Measurements from ENCODE around the gene LMNB1. TPM values are rescaled to one million over a fixed set of nuclear protein-coding genes. Genes with fewer than 3 reads are reported as not detected.

LMNB1 gene
- total RNA-seq, 1 donor: 7.2 TPM

- no peak for DNase-seq (ENCODE audit: insufficient read length, low spot score, missing footprints)
- H3K4me2 ChIP-seq (ENCODE audit: insufficient read depth, low read length): no peak overlapping the region
- no peaks in the 10 kb centered on the region for H3K4me1 ChIP-seq (ENCODE audit: insufficient read depth, low read length)
- TF ChIP-seq, protein P1, sequence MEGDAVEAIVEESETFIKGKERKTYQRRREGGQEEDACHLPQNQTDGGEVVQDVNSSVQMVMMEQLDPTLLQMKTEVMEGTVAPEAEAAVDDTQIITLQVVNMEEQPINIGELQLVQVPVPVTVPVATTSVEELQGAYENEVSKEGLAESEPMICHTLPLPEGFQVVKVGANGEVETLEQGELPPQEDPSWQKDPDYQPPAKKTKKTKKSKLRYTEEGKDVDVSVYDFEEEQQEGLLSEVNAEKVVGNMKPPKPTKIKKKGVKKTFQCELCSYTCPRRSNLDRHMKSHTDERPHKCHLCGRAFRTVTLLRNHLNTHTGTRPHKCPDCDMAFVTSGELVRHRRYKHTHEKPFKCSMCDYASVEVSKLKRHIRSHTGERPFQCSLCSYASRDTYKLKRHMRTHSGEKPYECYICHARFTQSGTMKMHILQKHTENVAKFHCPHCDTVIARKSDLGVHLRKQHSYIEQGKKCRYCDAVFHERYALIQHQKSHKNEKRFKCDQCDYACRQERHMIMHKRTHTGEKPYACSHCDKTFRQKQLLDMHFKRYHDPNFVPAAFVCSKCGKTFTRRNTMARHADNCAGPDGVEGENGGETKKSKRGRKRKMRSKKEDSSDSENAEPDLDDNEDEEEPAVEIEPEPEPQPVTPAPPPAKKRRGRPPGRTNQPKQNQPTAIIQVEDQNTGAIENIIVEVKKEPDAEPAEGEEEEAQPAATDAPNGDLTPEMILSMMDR (IDR thresholded peaks at IDR 0.05; ENCODE audit: extremely low read depth, low read depth, low read length): no peak
- no peaks in the 10 kb centered on the region for H4K20me1 ChIP-seq (ENCODE audit: insufficient read depth, low read length)
- peaks cover 2% of the 10 kb centered on the region for H3K79me2 ChIP-seq (ENCODE audit: insufficient read depth, low read length)
- no peaks in the 10 kb centered on the region for H3K27me3 ChIP-seq (ENCODE audit: insufficient read depth, low read length)
- no peak overlapping the region for H3K27ac ChIP-seq (ENCODE audit: low read depth, low read length)
- no peak overlapping the region for H2AFZ ChIP-seq (ENCODE audit: low read length)
- no peaks in the 10 kb centered on the region for H3K9me3 ChIP-seq (ENCODE audit: low read depth, low read length)
- no peak overlapping the region for H3K4me3 ChIP-seq (ENCODE audit: insufficient read depth, low read length)
- H3K36me3 ChIP-seq (ENCODE audit: insufficient read depth, low read length): peaks cover 32% of the 10 kb centered on the region
Observed at GRCh38 chr5:126830061-126830460, 53.1 kb downstream of the LMNB1 start.

DNA sequence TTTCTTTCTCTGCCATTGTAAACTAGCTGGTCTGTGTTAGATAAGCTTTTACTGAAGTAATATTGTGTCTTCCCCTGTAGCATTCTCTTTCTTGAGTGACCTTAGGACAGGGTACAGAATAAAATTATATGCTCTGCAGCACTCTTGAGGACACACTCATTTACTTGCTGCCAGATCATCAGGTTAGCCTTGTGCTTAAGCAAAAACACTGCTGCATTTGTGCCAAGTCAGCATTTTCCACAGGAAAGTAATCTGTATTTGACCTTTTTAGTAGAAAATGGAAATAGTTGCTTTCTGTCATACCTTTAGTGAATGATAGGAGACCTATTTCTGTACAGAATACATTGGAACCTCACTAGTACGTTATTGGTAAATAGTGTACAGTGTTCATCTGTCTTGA is 54.2 kb downstream of the LMNB1 start:
- no peaks in the 10 kb centered on the region for H3K27me3 ChIP-seq (ENCODE audit: insufficient read depth, low read length)
- no peak overlapping the region for H3K4me2 ChIP-seq (ENCODE audit: insufficient read depth, low read length)
- H4K20me1 ChIP-seq (ENCODE audit: insufficient read depth, low read length): no peaks in the 10 kb centered on the region
- peaks cover 26% of the 10 kb centered on the region for H3K36me3 ChIP-seq (ENCODE audit: insufficient read depth, low read length)
- TF ChIP-seq, protein P1 (IDR thresholded peaks at IDR 0.05; ENCODE audit: extremely low read depth, low read depth, low read length): no peak
- no peaks in the 10 kb centered on the region for H3K4me1 ChIP-seq (ENCODE audit: insufficient read depth, low read length)
- H3K4me3 ChIP-seq (ENCODE audit: insufficient read depth, low read length): no peak overlapping the region
- no peak overlapping the region for H2AFZ ChIP-seq (ENCODE audit: low read length)
- DNase-seq (ENCODE audit: insufficient read length, low spot score, missing footprints): no peak
- no peak overlapping the region for H3K27ac ChIP-seq (ENCODE audit: low read depth, low read length)
- H3K79me2 ChIP-seq (ENCODE audit: insufficient read depth, low read length): no peaks in the 10 kb centered on the region
- no peaks in the 10 kb centered on the region for H3K9me3 ChIP-seq (ENCODE audit: low read depth, low read length)

GRCh38 chr5:126836778-126837177 is 59.8 kb downstream of the LMNB1 start:
- peak; percentile 52 for DNase-seq (ENCODE audit: insufficient read length, low spot score, missing footprints)
- no peaks in the 10 kb centered on the region for H4K20me1 ChIP-seq (ENCODE audit: insufficient read depth, low read length)
- H3K79me2 ChIP-seq (ENCODE audit: insufficient read depth, low read length): no peaks in the 10 kb centered on the region
- no peak overlapping the region for H3K4me2 ChIP-seq (ENCODE audit: insufficient read depth, low read length)
- H3K27me3 ChIP-seq (ENCODE audit: insufficient read depth, low read length): no peaks in the 10 kb centered on the region
- H3K9me3 ChIP-seq (ENCODE audit: low read depth, low read length): no peaks in the 10 kb centered on the region
- no peak overlapping the region for H3K27ac ChIP-seq (ENCODE audit: low read depth, low read length)
- no peak overlapping the region for H3K4me3 ChIP-seq (ENCODE audit: insufficient read depth, low read length)
- H3K4me1 ChIP-seq (ENCODE audit: insufficient read depth, low read length): no peaks in the 10 kb centered on the region
- H3K36me3 ChIP-seq (ENCODE audit: insufficient read depth, low read length): peaks cover 6% of the 10 kb centered on the region
- no peak overlapping the region for H2AFZ ChIP-seq (ENCODE audit: low read length)
- TF ChIP-seq, protein P1 (IDR thresholded peaks at IDR 0.05; ENCODE audit: extremely low read depth, low read depth, low read length): no peak

GRCh38 chr5:126837242-126837641 is 60.3 kb downstream of the LMNB1 start:
- no peak for DNase-seq (ENCODE audit: insufficient read length, low spot score, missing footprints)
- no peaks in the 10 kb centered on the region for H3K27me3 ChIP-seq (ENCODE audit: insufficient read depth, low read length)
- no peaks in the 10 kb centered on the region for H3K4me1 ChIP-seq (ENCODE audit: insufficient read depth, low read length)
- no peaks in the 10 kb centered on the region for H3K79me2 ChIP-seq (ENCODE audit: insufficient read depth, low read length)
- H4K20me1 ChIP-seq (ENCODE audit: insufficient read depth, low read length): no peaks in the 10 kb centered on the region
- no peak overlapping the region for H3K4me2 ChIP-seq (ENCODE audit: insufficient read depth, low read length)
- no peak overlapping the region for H3K4me3 ChIP-seq (ENCODE audit: insufficient read depth, low read length)
- peaks cover 6% of the 10 kb centered on the region for H3K36me3 ChIP-seq (ENCODE audit: insufficient read depth, low read length)
- H2AFZ ChIP-seq (ENCODE audit: low read length): no peak overlapping the region
- H3K9me3 ChIP-seq (ENCODE audit: low read depth, low read length): no peaks in the 10 kb centered on the region
- no peak overlapping the region for H3K27ac ChIP-seq (ENCODE audit: low read depth, low read length)
- TF ChIP-seq, protein P1 (IDR thresholded peaks at IDR 0.05; ENCODE audit: extremely low read depth, low read depth, low read length): no peak
